GM18868 (cell line): ENCODE data around the gene ZC3H10.
"Not testable (repeated sequence)": the region's sequence is repeated elsewhere in the genome, so short reads cannot be mapped to it uniquely, and the experiment has no call there.

Source experiments
- ATAC-seq: cut with Tn5 transposase; IDR thresholded peaks from one replicate; pipeline ENCODE4 v1.9.1; 2021; ENCODE audit warnings: mild to moderate bottlenecking, moderate library complexity; ENCODE audit not compliant: unreplicated experiment

ZC3H10 gene

GRCh38 chr12:56152756-56153677 is 35.0 kb downstream of the ZC3H10 start:
- no peak for ATAC-seq

GRCh38 chr12:56153678-56154065 is 35.6 kb downstream of the ZC3H10 start:
- no peak for ATAC-seq

- no peak for ATAC-seq
Measured at GRCh38 chr12:56154246-56154771, 36.2 kb downstream of the ZC3H10 start.

- no peak for ATAC-seq
Measured at GRCh38 chr12:56154818-56155217, 36.8 kb downstream of the ZC3H10 start.

- ATAC-seq = no peak
Measured at GRCh38 chr12:56155256-56155845, 37.3 kb downstream of the ZC3H10 start.

GRCh38 chr12:56156464-56157200 is 38.6 kb downstream of the ZC3H10 start:
- not testable (repeated sequence) for ATAC-seq

GRCh38 chr12:56157201-56158028 is 39.3 kb downstream of the ZC3H10 start:
- peak; percentile 35 for ATAC-seq

GRCh38 chr12:56158029-56158925 is 40.2 kb downstream of the ZC3H10 start, which contains the start of gene MYL6:
Gene MYL6 (plus strand): TSS chr12:56158359. CDS start chr12:56158402, 43 bp downstream.
- peak; percentile 89 for ATAC-seq

GRCh38 chr12:56158926-56159461 is 40.9 kb downstream of the ZC3H10 start:
- no peak for ATAC-seq

GRCh38 chr12:56159482-56160192 is 41.6 kb downstream of the ZC3H10 start:
- ATAC-seq = no peak

- ATAC-seq = no peak
Measured at GRCh38 chr12:56160193-56160763, 42.2 kb downstream of the ZC3H10 start.

GRCh38 chr12:56160894-56161689 is 43.0 kb downstream of the ZC3H10 start:
- ATAC-seq = no peak

- ATAC-seq = no peak
Measured at GRCh38 chr12:56161690-56162351, 43.8 kb downstream of the ZC3H10 start.

- ATAC-seq = no peak
Measured at GRCh38 chr12:56162468-56163290, 44.6 kb downstream of the ZC3H10 start.

- ATAC-seq = no peak
Measured at GRCh38 chr12:56163533-56164344, 45.7 kb downstream of the ZC3H10 start.
